Inflammatory macrophage (primary cell): ENCODE data around the gene USP6.
"Not testable (repeated sequence)": the region's sequence is repeated elsewhere in the genome, so short reads cannot be mapped to it uniquely, and the experiment has no call there.

ENCODE experiments used
- DNase-seq, 2 donors: peaks; one replicate each; pipeline ENCODE4 v3.0.0-alpha.2; 2020 to 2022

Gene USP6

GRCh38 chr17:5122056-5122455 is 6.2 kb downstream of the USP6 start:
- DNase-seq = not testable (repeated sequence)

GRCh38 chr17:5122586-5123342 is 6.9 kb downstream of the USP6 start:
- peak in 1 of 2 donors; percentile 21 for DNase-seq

- no peak for DNase-seq
These were observed 7.7 kb downstream of the USP6 start for GRCh38 chr17:5123343-5124124.

- not testable (repeated sequence) for DNase-seq
These were observed 8.4 kb downstream of the USP6 start for GRCh38 chr17:5124125-5124760.

GRCh38 chr17:5124896-5125295 is 9.1 kb downstream of the USP6 start:
- DNase-seq = not testable (repeated sequence)

GRCh38 chr17:5126719-5127488 is 11.1 kb downstream of the USP6 start:
- no peak for DNase-seq

GRCh38 chr17:5127910-5128309 is 12.1 kb downstream of the USP6 start:
- no peak for DNase-seq

GRCh38 chr17:5128387-5128786 is 12.6 kb downstream of the USP6 start:
- not testable (repeated sequence) for DNase-seq

GRCh38 chr17:5128905-5129535 is 13.2 kb downstream of the USP6 start:
- no peak for DNase-seq

- not testable (repeated sequence) for DNase-seq
These were observed 13.9 kb downstream of the USP6 start for GRCh38 chr17:5129770-5130169.

- DNase-seq = not testable (repeated sequence)
These were observed 14.4 kb downstream of the USP6 start for GRCh38 chr17:5130261-5130660.

GRCh38 chr17:5130687-5131086 is 14.9 kb downstream of the USP6 start:
- not testable (repeated sequence) for DNase-seq

- no peak for DNase-seq
These were observed 15.4 kb downstream of the USP6 start for GRCh38 chr17:5131146-5131715.

- not testable (repeated sequence) for DNase-seq
These were observed 16.1 kb downstream of the USP6 start for GRCh38 chr17:5131799-5132502.

- not testable (repeated sequence) for DNase-seq
These were observed 16.8 kb downstream of the USP6 start for GRCh38 chr17:5132503-5133225.

- no peak for DNase-seq
These were observed 17.5 kb downstream of the USP6 start for GRCh38 chr17:5133311-5133710.

- not testable (repeated sequence) for DNase-seq
These were observed 18.1 kb downstream of the USP6 start for GRCh38 chr17:5133961-5134360.

GRCh38 chr17:5134571-5134970 is 18.7 kb downstream of the USP6 start:
- not testable (repeated sequence) for DNase-seq

- DNase-seq = not testable (repeated sequence)
These were observed 19.4 kb downstream of the USP6 start for GRCh38 chr17:5135131-5135712.
